SU-DHL-6 (cell line): ENCODE data around the gene SMIM33.

Experiments used
- H2AFZ ChIP-seq: fragments of 200-600 bp; sonication (generic); 2 replicates; pipeline ENCODE4 v1.6.1; 2014; ENCODE audit warnings: low read depth, mild to moderate bottlenecking, moderate library complexity, mixed read lengths, antibody characterized with exemption, low read length; ENCODE audit not compliant: severe bottlenecking
- H3F3A ChIP-seq: fragments of 200-600 bp; shearing (Covaris generic); 2 replicates; pipeline ENCODE4 v1.6.0; 2016; ENCODE audit warnings: antibody characterized with exemption, mild to moderate bottlenecking; ENCODE audit not compliant: insufficient read depth
- H3K27ac ChIP-seq: fragments of 200-600 bp; sonication (generic); 2 replicates; pipeline ENCODE4 v1.5.1; 2016; ENCODE audit warnings: low read depth, mild to moderate bottlenecking, low read length, moderate library complexity, mixed read lengths
- H3K27me3 ChIP-seq: fragments of 200-600 bp; sonication (generic), shearing (Covaris generic); 2 replicates; pipeline ENCODE4 v1.6.0; 2014; ENCODE audit warnings: mild to moderate bottlenecking, low read length
- H3K36me3 ChIP-seq: fragments of 200-600 bp; sonication (generic); 2 replicates; pipeline ENCODE4 v1.6.1; 2014; ENCODE audit warnings: mild to moderate bottlenecking, low read length, mixed read lengths
- H3K4me2 ChIP-seq: fragments of 300-600, 200-600 bp; shearing (Covaris generic), sonication (generic); 2 replicates; pipeline ENCODE4 v1.6.0; 2014; ENCODE audit warnings: low read length, low read depth, mild to moderate bottlenecking; ENCODE audit not compliant: poor library complexity, severe bottlenecking
- H3K4me3 ChIP-seq: fragments of 200-600 bp; sonication (generic); 2 replicates; pipeline ENCODE4 v1.5.1; 2014; ENCODE audit warnings: antibody characterized with exemption, low read length, mild to moderate bottlenecking, mixed read lengths; ENCODE audit not compliant: insufficient read depth, poor library complexity, severe bottlenecking
- H3K79me2 ChIP-seq: fragments of 200-600 bp; sonication (generic); 2 replicates; pipeline ENCODE4 v1.6.1; 2014; ENCODE audit warnings: mild to moderate bottlenecking, low read length, moderate library complexity; ENCODE audit not compliant: insufficient read depth
- H3K9ac ChIP-seq: fragments of 200-600 bp; sonication (generic); 2 replicates; pipeline ENCODE4 v1.7.0; 2014; ENCODE audit warnings: mild to moderate bottlenecking, low read length
- H3K9me2 ChIP-seq: fragments of 200-600 bp; sonication (generic); replicated peaks from 2 replicates; pipeline ENCODE4 v1.6.1; 2014; ENCODE audit warnings: low read length; ENCODE audit not compliant: insufficient read depth
- H3K9me3 ChIP-seq: fragments of 200-600 bp; sonication (generic); 2 replicates; pipeline ENCODE4 v1.6.1; 2014; ENCODE audit warnings: low read length, mixed read lengths; ENCODE audit not compliant: insufficient read depth
- H4K20me1 ChIP-seq: fragments of 200-600 bp; sonication (generic); 2 replicates; pipeline ENCODE4 v1.6.1; 2014; ENCODE audit warnings: low read depth, mild to moderate bottlenecking, antibody characterized with exemption, low read length, moderate library complexity, mixed read lengths
- EZH2phosphoT487 ChIP-seq: fragments of 200-600 bp; sonication (generic), shearing (Covaris generic); conservative IDR thresholded peaks from 2 replicates; pipeline ENCODE4 v1.6.1; 2018; ENCODE audit warnings: mild to moderate bottlenecking, antibody characterized with exemption, low read length, moderate library complexity, mixed read lengths
- TF ChIP-seq, protein P1 (sequence below): fragments of 200-600 bp; sonication (generic); IDR thresholded peaks from one replicate; pipeline ENCODE4 v1.5.1; 2017; ENCODE audit warnings: antibody characterized with exemption, mild to moderate bottlenecking, low read length, moderate library complexity; ENCODE audit not compliant: insufficient read depth, poor library complexity, severe bottlenecking

The SMIM33 gene

DNA sequence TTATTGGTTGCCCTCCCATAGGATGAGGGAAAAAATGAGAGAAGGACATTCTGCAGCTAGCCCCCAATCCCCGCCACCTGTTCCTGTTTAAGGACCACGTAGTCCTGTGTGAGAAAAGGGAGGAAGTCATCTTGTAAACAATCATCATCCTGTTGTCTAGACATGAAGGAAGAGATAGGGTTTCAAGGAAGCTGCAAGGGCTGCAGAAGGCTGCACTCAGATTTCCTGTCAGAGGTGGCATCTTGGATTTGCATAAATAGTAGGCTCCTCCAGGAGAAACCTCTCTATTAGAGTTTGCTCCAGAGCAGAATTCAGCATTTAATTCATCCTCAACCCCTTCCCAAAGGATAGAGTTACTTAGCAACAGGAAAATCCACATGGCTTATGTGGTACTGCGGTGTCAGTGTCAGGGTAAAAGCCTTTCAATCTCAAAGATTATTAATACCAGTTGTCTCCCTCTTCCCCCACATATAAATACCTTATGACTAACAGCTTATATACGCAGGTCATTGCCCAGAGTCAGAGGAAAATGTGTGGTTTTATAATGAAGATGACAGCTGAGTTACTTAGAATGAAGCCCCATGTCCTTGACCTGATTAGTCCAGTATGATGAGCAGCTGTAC, 26.9 kb upstream of the SMIM33 start:
- H2AFZ ChIP-seq: no peak overlapping the region
- H3K4me3 ChIP-seq: no peak overlapping the region
- H3K9ac ChIP-seq: no peak overlapping the region
- TF ChIP-seq, protein P1, sequence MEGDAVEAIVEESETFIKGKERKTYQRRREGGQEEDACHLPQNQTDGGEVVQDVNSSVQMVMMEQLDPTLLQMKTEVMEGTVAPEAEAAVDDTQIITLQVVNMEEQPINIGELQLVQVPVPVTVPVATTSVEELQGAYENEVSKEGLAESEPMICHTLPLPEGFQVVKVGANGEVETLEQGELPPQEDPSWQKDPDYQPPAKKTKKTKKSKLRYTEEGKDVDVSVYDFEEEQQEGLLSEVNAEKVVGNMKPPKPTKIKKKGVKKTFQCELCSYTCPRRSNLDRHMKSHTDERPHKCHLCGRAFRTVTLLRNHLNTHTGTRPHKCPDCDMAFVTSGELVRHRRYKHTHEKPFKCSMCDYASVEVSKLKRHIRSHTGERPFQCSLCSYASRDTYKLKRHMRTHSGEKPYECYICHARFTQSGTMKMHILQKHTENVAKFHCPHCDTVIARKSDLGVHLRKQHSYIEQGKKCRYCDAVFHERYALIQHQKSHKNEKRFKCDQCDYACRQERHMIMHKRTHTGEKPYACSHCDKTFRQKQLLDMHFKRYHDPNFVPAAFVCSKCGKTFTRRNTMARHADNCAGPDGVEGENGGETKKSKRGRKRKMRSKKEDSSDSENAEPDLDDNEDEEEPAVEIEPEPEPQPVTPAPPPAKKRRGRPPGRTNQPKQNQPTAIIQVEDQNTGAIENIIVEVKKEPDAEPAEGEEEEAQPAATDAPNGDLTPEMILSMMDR: no peak
- no peak for TF ChIP-seq EZH2phosphoT487
- H3K27ac ChIP-seq: no peak overlapping the region
- H4K20me1 ChIP-seq: no peaks in the 10 kb centered on the region
- no peaks in the 10 kb centered on the region for H3K36me3 ChIP-seq
- no peaks in the 10 kb centered on the region for H3K79me2 ChIP-seq
- no peak overlapping the region for H3K4me2 ChIP-seq
- no peaks in the 10 kb centered on the region for H3K9me3 ChIP-seq
- no peaks in the 10 kb centered on the region for H3K9me2 ChIP-seq
- H3F3A ChIP-seq: no peaks in the 10 kb centered on the region
- no peaks in the 10 kb centered on the region for H3K27me3 ChIP-seq

DNA sequence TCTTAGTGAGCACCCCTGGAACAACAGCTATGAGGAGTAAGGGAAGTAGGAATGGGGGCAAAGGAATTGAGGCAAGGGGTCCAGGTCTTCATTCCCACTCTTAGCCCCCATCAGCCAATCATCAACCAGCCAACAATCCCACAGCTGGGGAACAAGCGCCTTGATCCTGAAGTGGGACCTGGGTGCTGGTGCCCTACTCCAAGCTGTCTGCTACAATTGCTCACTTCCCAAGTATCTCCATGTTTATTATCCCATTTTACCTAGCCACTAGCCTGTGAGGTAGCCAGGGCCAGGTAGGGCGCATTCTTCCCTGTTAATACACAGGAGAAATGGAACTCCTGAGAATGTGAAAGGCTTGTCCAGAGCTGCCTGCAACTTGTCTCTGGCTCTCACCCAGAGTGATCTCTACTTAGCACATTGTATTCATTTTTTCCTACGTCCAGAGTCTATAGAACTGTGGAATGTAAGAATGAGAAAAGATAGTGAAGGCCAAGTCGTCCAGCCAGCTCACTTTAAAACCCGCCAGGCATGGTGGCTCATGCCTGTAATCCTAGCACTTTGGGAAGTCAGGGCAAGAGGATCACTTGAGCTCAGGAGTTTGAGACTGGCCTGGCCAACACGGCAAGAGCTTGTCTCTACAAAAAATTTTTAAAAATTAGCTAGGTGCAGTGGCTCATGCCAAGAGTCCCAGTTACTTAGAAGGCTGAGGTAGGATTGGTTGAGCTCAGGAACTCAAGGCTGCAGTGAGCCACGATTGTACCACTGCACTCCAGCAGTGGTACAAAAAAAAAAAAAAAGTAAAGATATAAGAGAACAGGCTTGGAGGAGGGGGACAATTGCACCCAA, 25.3 kb upstream of the SMIM33 start:
- Histone ChIP-seq H2AFZ (no peak overlapping the region), H3K27me3 (no peaks in the 10 kb centered on the region), H3K27ac (no peak overlapping the region)

DNA sequence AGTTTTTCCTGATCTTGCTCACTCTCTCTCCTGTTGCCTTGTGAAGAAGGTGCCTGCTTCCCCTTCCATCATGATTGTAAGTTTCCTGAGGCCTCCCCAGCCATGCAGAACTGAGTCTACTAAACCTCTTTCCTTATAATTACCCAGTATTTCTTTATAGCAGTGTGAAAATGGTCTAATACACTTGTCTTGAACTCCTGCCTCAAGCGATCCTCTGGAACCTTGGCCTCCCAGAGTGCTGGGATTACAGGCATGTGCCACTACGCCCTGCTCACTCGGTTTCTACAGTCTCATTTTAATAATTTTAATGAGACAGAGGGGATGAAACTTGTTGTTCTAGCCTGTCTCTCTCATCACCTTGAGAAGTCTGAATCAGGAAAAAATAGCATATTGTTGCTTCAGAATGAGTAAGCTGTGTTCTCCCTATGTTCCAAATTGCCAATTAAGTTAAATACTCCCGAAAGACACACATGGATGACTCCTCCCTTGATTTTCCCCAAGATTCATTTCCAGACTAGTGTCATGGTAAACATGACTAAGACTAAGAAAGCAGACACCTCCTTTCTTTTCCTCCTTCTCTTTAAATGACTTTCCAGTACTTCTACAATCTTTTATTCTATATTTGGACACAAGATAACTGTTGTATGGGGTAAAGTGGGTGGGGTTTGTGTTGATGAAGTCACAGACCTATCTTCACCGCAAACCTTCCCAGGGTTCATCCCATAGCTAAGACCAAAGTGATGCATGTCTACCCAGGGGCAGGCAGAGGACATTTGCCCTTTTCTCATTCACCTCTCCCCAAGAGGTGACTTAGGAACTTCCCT, 23.6 kb upstream of the SMIM33 start:
- Histone ChIP-seq H3K27me3 (no peaks in the 10 kb centered on the region), H4K20me1 (no peaks in the 10 kb centered on the region), H3K9me3 (no peaks in the 10 kb centered on the region), H3K79me2 (no peaks in the 10 kb centered on the region), H3K4me3 (no peak overlapping the region), H3F3A (no peaks in the 10 kb centered on the region), H2AFZ (no peak overlapping the region), H3K36me3 (no peaks in the 10 kb centered on the region), H3K27ac (no peak overlapping the region), H3K4me2 (no peak overlapping the region), H3K9ac (no peak overlapping the region), H3K9me2 (no peaks in the 10 kb centered on the region)
- TF ChIP-seq, protein P1: no peak
- TF ChIP-seq EZH2phosphoT487: no peak

More for the DNA sequence above, 25.3 kb upstream of the SMIM33 start:
- no peaks in the 10 kb centered on the region for H3K9me3 ChIP-seq
- H3K4me3 ChIP-seq: no peak overlapping the region
- H3K9ac ChIP-seq: no peak overlapping the region
- no peak overlapping the region for H3K4me2 ChIP-seq
- H3K36me3 ChIP-seq: no peaks in the 10 kb centered on the region
- H3F3A ChIP-seq: no peaks in the 10 kb centered on the region
- H3K9me2 ChIP-seq: no peaks in the 10 kb centered on the region
- no peaks in the 10 kb centered on the region for H4K20me1 ChIP-seq
- no peaks in the 10 kb centered on the region for H3K79me2 ChIP-seq
- TF ChIP-seq EZH2phosphoT487: no peak
- TF ChIP-seq, protein P1: no peak
